Activated CD4-positive, CD25-positive, alpha-beta regulatory T cell treated with anti-CD3 and anti-CD28 coated beads, Interleukin-2, amount 50 U/mL, for 16 hours (primary cell): ENCODE measurements around the gene NUDT1.
"Not testable (repeated sequence)": the region's sequence is repeated elsewhere in the genome, so short reads cannot be mapped to it uniquely, and the experiment has no call there.

ENCODE experiments used
- DNase-seq: peaks from one replicate; pipeline ENCODE4 v3.0.0-alpha.2; 2020; ENCODE audit warnings: low read depth, low spot score

The NUDT1 gene

GRCh38 chr7:2269089-2269990, 27.3 kb downstream of the NUDT1 start:
- DNase-seq: not testable (repeated sequence)

GRCh38 chr7:2269991-2270460, 28.0 kb downstream of the NUDT1 start:
- DNase-seq: no peak

GRCh38 chr7:2270495-2270894, 28.5 kb downstream of the NUDT1 start:
- DNase-seq: no peak

- DNase-seq: no peak
These were observed 29.4 kb downstream of the NUDT1 start for GRCh38 chr7:2271273-2272026.

- no peak for DNase-seq
These were observed 30.0 kb downstream of the NUDT1 start for GRCh38 chr7:2272031-2272430.

- no peak for DNase-seq
These were observed 31.8 kb downstream of the NUDT1 start for GRCh38 chr7:2273866-2274265.

GRCh38 chr7:2274666-2275065, 32.6 kb downstream of the NUDT1 start:
- DNase-seq: no peak

GRCh38 chr7:2275101-2275500, 33.1 kb downstream of the NUDT1 start:
- no peak for DNase-seq

GRCh38 chr7:2276107-2276506, 34.1 kb downstream of the NUDT1 start:
- no peak for DNase-seq

- DNase-seq: no peak
These were observed 36.0 kb downstream of the NUDT1 start for GRCh38 chr7:2278026-2278425.

GRCh38 chr7:2279896-2280295, 37.9 kb downstream of the NUDT1 start:
- no peak for DNase-seq

- no peak for DNase-seq
These were observed 38.4 kb downstream of the NUDT1 start for GRCh38 chr7:2280424-2280823.

- DNase-seq: no peak
These were observed 39.5 kb downstream of the NUDT1 start for GRCh38 chr7:2281541-2281940.

- DNase-seq: no peak
These were observed 40.2 kb downstream of the NUDT1 start for GRCh38 chr7:2282185-2282751.

- DNase-seq: no peak
These were observed 41.0 kb downstream of the NUDT1 start for GRCh38 chr7:2283074-2283473.

GRCh38 chr7:2287745-2288144, 45.7 kb downstream of the NUDT1 start:
- DNase-seq: no peak

GRCh38 chr7:2288503-2288902, 46.5 kb downstream of the NUDT1 start:
- DNase-seq: no peak

GRCh38 chr7:2289111-2289586, 47.1 kb downstream of the NUDT1 start:
- DNase-seq: no peak

GRCh38 chr7:2289621-2290020, 47.6 kb downstream of the NUDT1 start:
- DNase-seq: no peak

- no peak for DNase-seq
These were observed 48.9 kb downstream of the NUDT1 start for GRCh38 chr7:2290877-2291276.

GRCh38 chr7:2295936-2296620, 54.1 kb downstream of the NUDT1 start:
- DNase-seq: no peak

- DNase-seq: no peak
These were observed 54.8 kb downstream of the NUDT1 start for GRCh38 chr7:2296832-2297231.
